Heart right ventricle (tissue), 16 donors: ENCODE measurements around the gene ACVR1. TPM values are rescaled to one million over a fixed set of nuclear protein-coding genes. Genes with fewer than 3 reads are reported as not detected.

ENCODE experiments used
- ATAC-seq, 8 donors: fragments of 200-7000 bp; cut with Tn5 transposase; one replicate each; pipeline ENCODE4 v1.9.1; 2020; ENCODE audit warnings: mild to moderate bottlenecking in 8 of 8, moderate library complexity in 8 of 8, moderate number of reproducible peaks in 1 of 8
- DNase-seq, 2 donors: peaks; one replicate each; pipeline ENCODE4 v3.0.0-alpha.2; 2020
- H3K27ac ChIP-seq, 10 donors: fragments of 200-600 bp; sonication (generic) in 2 of 10; one replicate each; pipeline versions ENCODE4 v1.5.0 to v1.8.0; 2020 to 2022; ENCODE audit warnings: mild to moderate bottlenecking in 3 of 10
- H3K27me3 ChIP-seq, 7 donors: fragments of 200-600 bp; one replicate each; pipeline ENCODE4 v1.8.0; 2021 to 2022; ENCODE audit warnings: mild to moderate bottlenecking in 2 of 7
- H3K36me3 ChIP-seq, 9 donors: fragments of 200-600 bp; sonication (generic) in 1 of 9; one replicate each; pipeline versions ENCODE4 v1.5.0 to v1.8.0; 2020 to 2022; ENCODE audit warnings: mild to moderate bottlenecking in 2 of 9
- H3K4me1 ChIP-seq, 9 donors: fragments of 200-600 bp; sonication (generic) in 1 of 9; one replicate each; pipeline versions ENCODE4 v1.5.0 to v1.8.0; 2020 to 2022; ENCODE audit warnings: mild to moderate bottlenecking in 4 of 9
- H3K4me3 ChIP-seq, 10 donors: fragments of 200-600 bp; sonication (generic) in 2 of 10; one replicate each; pipeline versions ENCODE4 v1.5.0 to v1.8.0; 2020 to 2022; ENCODE audit warnings: mild to moderate bottlenecking in 7 of 10, moderate library complexity in 2 of 10
- H3K9me3 ChIP-seq, 11 donors: fragments of 200-600 bp in 10 of 11; sonication (generic) in 2 of 11; one replicate each; pipeline versions ENCODE4 v1.5.0 to v1.8.0; 2013 to 2022; ENCODE audit warnings: mild to moderate bottlenecking in 2 of 11, control low read depth in 1 of 11, moderate library complexity in 1 of 11
- CTCF ChIP-seq, 9 donors: fragments of 200-600 bp; sonication (generic) in 2 of 9; IDR thresholded peaks; one replicate each; pipeline versions ENCODE4 v1.5.0 to v1.8.0; 2021 to 2022; ENCODE audit warnings: antibody characterized with exemption in 9 of 9, mild to moderate bottlenecking in 5 of 9, moderate library complexity in 1 of 9
- WGBS, 2 donors: extraction: QIAGEN DNeasy Blood & Tissue Kit; methylation state at CpG; one replicate each; pipeline ENCODE4 v1.1.7; 2013; ENCODE audit warnings: inconsistent platforms in 1 of 2; 5-methylcytosine and 5-hydroxymethylcytosine counted together
- intact Hi-C, 10 donors: fragments of 100-400 bp; cut with DNase I; formaldehyde crosslinking; loops; one replicate each; pipeline versions ENCODE4 v1.11.1 to v1.14.2; 2022
- polyA plus RNA-seq, 2 donors: library from polyadenylated mRNA; stranded (reverse); fragments of 200-250 nt; gene quantifications; one replicate each; pipeline ENCODE4 v1.2.3, GENCODE V29; 2013
- total RNA-seq, 10 donors: library from RNA; stranded (reverse); fragmentation: NEBNext Ultra II Directional in 3 of 10; extraction: Animal tissue kit (Norgen Biotek cat#: 25700) in 3 of 10; gene quantifications; one replicate each; pipeline versions ENCODE4 v1.2.1 to v1.2.4, GENCODE V29; 2021 to 2023
- donor health status: Arrhythmogenic right ventricular cardiomyopathy.
- donor health status: ischemic (EF 13 %, LVEDD 7.1; RV severe dilation, severe dysfunction).
- donor health status: healthy with polysubstance abuse.
- donor health status: DM: no; HTN: yes; CAD: no.
- donor health status: DM: no; HTN: no; CAD: no.
- donor health status: ischemic (EF 25% LVEDD 6.9; RV normal size, moderate dysfunction).
- donor health status: ischemic (EF 25% LVEDD 5.7; RV mildly dilated, moderate dysfunction).
- donor health status: healthy.
- donor health status: DM: yes; HTN: yes; CAD: no.
- donor health status: Ischemic cardiomyopathy.
- donor health status: ischemic (EF 35%, LVEDD 5.7; RV mildly dilated, moderate dysfunction).
- donor health status: nonischemic (EF 11% LVEDD 7.7; RV severe dilation, severe dysfunction).
- donor health status: DM: yes; HTN: yes; CAD: no.
- donor health status: PGD.
- donor health status: ischemic (EF 29% LVEDD 5.4; RV normal size, mild dysfunction).
- donor health status: nonischemic (EF 23%, LVEDD 6.1; RV moderate dilation, normal function).

The ACVR1 gene
- total and polyA plus RNA-seq, 12 donors, result 4.2 to 32.7 (median 22.2) TPM

GRCh38 chr2:157902692-157903091, 26.6 kb upstream of the ACVR1 start:
- no peak for ATAC-seq
- no peak for TF ChIP-seq CTCF (IDR thresholded peaks at IDR 0.05)
- Histone ChIP-seq H3K27me3 (no peaks in the 10 kb centered on the region), H3K36me3 (no peaks in the 10 kb centered on the region), H3K4me3 (no peak overlapping the region), H3K4me1 (peaks cover 0 to 25% (median 5%) of the 10 kb centered on the region in 9 donors), H3K27ac (no peak overlapping the region), H3K9me3 (no peaks in the 10 kb centered on the region)
- WGBS, 2 donors, result 81 to 91% methylated on average over 1 of the region's 1 CpG
- intact Hi-C loops, result no loop called here
- DNase-seq, result no peak

- ATAC-seq, result no peak
- no peaks in the 10 kb centered on the region for H3K9me3 ChIP-seq
- H3K4me1 ChIP-seq, result peaks cover 0 to 25% (median 5%) of the 10 kb centered on the region in 9 donors
- intact Hi-C loops, result no loop called here
- no peak for DNase-seq
- no peak overlapping the region for H3K27ac ChIP-seq
- TF ChIP-seq CTCF (IDR thresholded peaks at IDR 0.05), result peak in 3 of 9 donors; percentile 21 to 33 (median 24)
- no peaks in the 10 kb centered on the region for H3K36me3 ChIP-seq
- WGBS, 2 donors, result 63 to 64% methylated on average over 3 of the region's 3 CpGs
- H3K4me3 ChIP-seq, result no peak overlapping the region
- no peaks in the 10 kb centered on the region for H3K27me3 ChIP-seq
Observed at GRCh38 chr2:157901325-157901724, 25.2 kb upstream of the ACVR1 start.

GRCh38 chr2:157900684-157901083, 24.6 kb upstream of the ACVR1 start:
- no peaks in the 10 kb centered on the region for H3K36me3 ChIP-seq
- no peak for ATAC-seq
- H3K4me1 ChIP-seq, result peaks cover 0 to 25% (median 5%) of the 10 kb centered on the region in 9 donors
- H3K27ac ChIP-seq, result peak overlapping the region in 1 of 10 donors; percentile 56
- WGBS, 2 donors, result 50 to 97% methylated on average over 2 of the region's 2 CpGs
- TF ChIP-seq CTCF (IDR thresholded peaks at IDR 0.05), result no peak
- H3K27me3 ChIP-seq, result no peaks in the 10 kb centered on the region
- no peak for DNase-seq
- intact Hi-C loops, result no loop called here
- no peak overlapping the region for H3K4me3 ChIP-seq
- H3K9me3 ChIP-seq, result no peaks in the 10 kb centered on the region

- 98% methylated on average over 2 of the region's 2 CpGs for WGBS, 2 donors
- no peak for DNase-seq
- no peak for ATAC-seq
- Histone ChIP-seq H3K9me3 (no peaks in the 10 kb centered on the region), H3K27me3 (no peaks in the 10 kb centered on the region), H3K4me1 (peaks cover 0 to 25% (median 5%) of the 10 kb centered on the region in 9 donors), H3K36me3 (no peaks in the 10 kb centered on the region), H3K4me3 (no peak overlapping the region), H3K27ac (peak overlapping the region in 1 of 10 donors; percentile 56)
- intact Hi-C loops, result no loop called here
- no peak for TF ChIP-seq CTCF (IDR thresholded peaks at IDR 0.05)
Observed at GRCh38 chr2:157900203-157900602, 24.1 kb upstream of the ACVR1 start.
